Middle frontal gyrus (tissue), 1 donor: ENCODE data around the gene DCAF8L1.
"Not testable (repeated sequence)": the region's sequence is repeated elsewhere in the genome, so short reads cannot be mapped to it uniquely, and the experiment has no call there.

Source experiments
- DNase-seq: peaks from one replicate; pipeline ENCODE4 v3.0.0-alpha.2; 2015; ENCODE audit warnings: low spot score; ENCODE audit errors: extremely low spot score

DCAF8L1 gene

DNA sequence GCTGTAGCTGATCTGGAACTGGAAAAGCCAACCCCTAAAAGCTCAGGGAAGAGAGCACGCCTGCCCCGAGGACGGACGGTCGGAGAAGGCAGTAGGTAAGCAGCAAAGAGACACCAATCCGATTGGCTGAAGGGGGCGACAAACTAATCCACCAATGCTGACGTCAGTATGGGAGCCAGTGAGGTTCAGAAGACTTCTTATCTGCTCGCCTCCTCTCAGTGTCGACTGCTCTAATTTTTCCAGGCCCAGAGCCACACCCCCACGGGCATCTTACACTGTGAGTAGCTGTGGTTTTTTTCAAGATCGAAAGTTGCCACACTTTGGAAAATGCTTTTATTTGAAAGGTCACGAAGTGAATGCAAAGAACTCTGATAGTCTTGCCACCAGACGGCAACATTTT is at the start of gene DCAF8L1:
Gene DCAF8L1, minus strand, starts transcription at position 101 of the 400 bp plus-strand sequence. CDS start 115 bp downstream, outside the sequence.
- no peak for DNase-seq

DNA sequence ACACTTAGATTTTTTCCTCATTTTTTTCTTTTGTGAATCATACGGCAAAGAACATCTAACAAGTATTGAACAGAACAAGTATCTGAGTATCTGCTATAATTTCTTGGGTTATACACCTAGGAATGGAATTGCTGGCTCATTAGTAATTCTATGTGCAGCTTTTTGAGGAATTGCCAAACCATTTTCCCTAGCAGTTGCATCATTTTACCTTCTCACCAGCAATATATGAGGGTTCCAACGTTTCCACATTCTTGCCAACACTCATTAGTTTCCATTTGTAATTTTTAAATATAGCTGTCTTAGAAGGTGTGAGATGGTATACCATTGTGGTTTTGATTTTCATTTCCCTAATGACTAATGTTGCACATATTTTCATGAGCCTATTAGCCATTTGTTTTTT is 41.1 kb upstream of the DCAF8L1 start:
- DNase-seq: no peak

DNA sequence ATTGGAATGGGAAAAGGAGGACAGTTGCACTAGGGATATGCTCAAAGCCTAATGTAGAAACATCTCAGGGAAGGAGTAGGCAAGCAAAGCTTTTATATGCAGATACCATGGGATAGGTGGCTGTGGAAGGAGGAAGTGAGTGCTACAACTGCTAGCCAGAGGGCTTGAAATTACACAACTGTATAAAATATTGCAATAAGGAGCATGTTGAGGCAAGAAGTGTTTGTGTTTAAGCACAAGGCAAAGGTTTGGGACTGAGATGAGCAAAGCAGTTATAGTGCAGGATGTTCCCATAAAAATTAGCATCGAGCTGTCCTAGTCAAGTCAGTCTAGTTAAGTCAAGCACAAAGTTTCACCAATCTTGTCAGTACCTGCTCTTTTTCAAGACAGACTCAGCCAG is 35.6 kb upstream of the DCAF8L1 start:
- no peak for DNase-seq

DNA sequence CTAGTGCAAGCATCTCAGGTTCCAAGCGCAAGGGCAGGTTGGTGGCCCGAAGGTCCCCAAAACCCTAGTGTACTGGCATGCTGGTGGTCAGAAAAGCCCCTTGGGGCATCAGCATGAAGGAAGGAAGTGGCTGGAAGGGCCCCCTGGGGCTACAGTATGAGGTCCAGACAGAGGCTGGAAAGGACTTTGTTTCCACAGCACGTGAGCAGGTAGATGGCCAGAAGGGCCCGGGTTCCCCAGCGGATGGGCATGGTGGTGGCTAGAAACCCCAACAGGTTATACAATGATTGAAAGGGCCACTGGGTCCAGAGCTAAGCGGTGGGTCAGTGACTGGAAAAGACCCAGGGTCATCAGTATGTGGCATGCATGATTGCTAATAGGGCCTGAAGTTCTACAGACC is 34.7 kb upstream of the DCAF8L1 start:
- no peak for DNase-seq

DNA sequence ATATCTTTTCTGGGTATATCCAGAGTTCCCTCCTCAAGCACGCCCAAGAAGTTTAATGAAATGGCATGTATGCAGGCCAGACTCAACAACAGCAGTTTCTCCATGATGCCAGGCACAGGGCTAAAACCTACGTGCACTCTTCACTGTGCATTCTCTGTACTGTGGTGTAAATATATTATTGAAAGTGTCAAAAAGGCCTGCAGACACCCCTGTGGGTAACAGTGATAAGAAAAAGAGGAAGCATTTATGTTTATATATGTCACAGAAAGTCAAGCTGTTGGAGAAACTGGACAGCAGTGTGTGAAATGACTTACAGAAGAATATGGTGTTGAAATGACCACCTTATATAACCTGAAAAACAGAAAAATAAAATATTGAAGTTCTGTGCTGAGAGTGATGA is 29.6 kb upstream of the DCAF8L1 start:
- no peak for DNase-seq

DNA sequence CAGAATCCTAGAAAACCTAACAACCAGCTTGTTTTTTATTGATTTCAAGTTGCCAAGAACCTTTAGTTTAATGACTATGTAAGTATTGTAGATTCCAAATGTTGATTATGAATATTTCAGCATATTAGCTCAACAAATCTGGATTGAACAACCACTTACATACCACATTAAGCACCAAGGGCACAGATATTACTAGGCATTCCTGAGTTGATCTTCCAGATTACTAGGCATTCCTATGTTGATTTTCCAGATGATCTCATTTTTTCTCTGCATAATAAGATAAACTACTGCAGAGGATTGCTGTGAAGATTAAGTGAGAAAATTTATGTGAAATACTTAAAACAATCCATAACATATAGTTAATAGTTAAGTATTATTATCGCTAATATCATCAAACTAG is 17.4 kb upstream of the DCAF8L1 start:
- DNase-seq: no peak

DNA sequence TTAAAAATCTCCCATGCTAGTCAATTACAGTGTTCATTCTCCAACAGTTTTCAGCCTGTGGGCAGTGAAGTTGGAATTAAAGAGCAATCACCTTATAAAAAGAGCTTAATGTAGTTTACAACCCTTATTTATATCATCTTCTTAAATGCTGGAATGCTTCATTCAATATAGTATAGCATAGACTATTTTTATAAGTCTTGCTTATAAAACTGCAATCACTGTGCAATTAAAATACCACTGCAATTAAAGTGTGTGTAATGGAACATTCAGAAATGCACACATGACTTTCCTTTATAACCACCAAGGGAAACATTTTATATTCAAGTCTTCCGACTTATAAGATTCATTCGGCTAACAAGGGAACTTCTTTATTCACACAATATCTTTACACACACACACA is 16.4 kb upstream of the DCAF8L1 start:
- DNase-seq: no peak

DNA sequence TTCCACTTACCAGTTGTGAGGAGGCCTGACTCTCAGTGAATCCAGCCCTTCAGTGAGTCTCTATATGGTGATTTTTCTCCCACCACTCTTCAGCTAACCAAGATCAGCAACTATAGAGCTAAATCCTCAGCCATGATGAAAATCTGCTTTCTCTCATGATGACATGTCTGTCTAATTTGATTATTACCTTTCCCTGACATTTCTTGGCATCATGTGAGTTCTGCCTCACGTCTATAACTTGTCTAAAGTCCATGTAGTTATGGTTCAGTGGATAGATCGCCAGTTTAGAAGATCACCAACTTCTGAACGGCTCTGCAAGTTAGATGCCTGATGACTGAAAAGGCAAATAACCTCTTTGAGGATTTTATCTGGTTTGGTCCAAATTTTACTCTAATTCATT is 14.9 kb upstream of the DCAF8L1 start:
- no peak for DNase-seq

DNA sequence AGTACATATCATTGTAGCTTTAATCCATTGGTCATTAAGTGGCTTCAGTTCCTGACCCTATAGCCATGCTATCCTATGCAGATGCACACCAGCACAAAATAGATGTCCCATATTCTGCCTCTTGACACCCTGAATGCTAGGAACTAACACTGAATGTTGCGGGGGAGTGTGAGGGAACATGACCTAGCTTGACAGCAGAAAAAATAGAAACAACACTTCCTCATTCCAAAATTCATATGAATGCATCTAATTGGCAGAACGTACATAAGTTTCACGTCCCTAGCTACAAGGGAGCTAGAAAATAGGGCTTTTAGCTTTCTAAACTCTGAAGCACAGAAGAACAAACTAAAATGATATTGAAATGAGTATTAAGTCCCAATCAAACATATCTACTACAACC is 14.4 kb upstream of the DCAF8L1 start:
- DNase-seq: no peak

DNA sequence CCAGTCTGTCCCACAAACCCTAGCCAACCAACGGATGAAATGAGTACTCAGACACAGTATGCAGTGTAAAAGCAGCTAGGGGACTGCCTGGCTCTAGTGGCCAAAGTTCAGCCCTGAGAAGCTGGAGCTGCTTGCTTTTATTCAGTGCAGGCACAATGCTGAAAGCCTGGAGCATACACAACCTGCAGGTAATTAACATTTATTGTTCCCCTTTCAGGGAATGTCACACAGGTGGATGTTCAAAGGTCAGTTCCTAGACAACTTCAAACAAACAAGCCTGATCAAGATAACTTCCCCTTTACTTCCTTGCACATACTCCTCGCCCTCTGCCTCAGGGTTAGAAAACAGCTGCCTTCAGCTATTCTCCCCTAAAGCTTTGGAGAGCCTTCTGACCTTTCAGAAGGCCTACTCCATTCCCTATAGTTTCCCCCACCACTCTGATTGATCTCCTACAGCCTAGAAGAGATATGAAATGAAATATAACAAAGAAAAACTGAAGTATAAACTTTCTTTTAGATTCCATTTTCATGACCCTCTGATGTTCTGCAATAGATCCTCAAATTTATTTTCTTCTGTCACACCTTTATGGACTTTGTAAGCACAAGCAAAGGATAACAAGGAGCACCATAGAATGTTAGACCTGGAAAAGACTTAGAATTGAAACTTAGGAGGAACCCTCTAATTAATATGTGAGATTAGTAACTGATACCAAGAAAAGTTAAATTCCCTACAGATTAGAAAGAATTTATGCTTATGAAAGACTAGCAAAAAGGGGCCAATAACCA is 6.8 kb upstream of the DCAF8L1 start:
- DNase-seq: no peak

DNA sequence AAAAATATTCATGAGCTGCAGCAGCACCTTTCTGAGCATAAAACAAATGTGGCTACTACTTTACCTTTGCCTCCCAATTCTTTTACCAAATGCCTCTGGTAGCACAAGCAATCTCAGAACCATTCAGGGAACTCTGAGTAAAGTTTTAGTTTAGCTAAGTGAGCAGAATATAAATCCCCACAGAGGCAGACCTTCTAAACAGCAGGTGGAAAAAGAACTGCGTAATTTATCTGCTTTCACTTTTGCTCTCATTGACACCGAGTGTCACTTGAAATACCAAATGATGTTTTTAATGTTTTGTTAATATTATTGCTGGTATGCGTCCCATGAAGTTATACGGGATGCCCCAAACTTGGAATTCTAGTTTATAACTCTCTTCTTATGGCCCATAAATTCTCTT is 4.3 kb downstream of the DCAF8L1 start:
- not testable (repeated sequence) for DNase-seq

DNA sequence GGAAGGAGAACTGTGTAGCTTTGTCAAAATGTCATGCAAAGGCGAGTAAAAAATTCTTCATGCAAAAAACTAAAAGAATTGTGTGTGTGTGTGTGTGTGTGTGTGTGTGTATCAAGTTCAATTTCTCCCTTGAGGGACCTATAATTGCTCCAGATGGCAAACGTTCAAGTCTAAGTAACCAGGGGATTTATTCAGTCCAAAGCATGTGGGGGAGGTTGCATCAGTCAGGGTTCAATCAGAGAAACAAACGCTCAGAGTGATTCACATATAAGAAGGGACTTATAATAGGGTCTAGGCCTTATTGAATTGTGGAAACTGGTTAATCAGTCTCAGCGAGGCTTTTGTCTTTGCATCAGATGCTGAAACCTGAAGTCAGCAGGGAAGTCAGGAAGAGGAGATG is 5.0 kb downstream of the DCAF8L1 start:
- no peak for DNase-seq

DNA sequence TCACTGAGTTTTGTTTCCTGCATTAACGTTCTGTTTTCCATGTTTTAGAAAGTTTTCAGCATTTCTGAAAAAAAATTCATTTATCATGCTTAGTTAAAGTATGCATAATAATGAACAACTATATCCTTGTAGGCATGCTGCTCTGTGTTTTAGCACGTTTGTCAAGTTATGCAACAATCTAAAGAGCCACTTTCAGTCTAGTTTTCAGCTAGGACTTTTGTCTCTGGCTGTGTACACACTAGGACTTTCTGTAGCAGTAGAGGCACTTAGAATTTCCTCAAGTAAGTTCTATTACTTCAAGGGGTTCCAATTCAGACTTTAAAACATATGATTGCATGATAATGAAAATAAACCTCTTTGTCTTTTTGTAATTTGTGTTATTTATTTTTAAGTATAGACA is 12.4 kb downstream of the DCAF8L1 start:
- DNase-seq: no peak

DNA sequence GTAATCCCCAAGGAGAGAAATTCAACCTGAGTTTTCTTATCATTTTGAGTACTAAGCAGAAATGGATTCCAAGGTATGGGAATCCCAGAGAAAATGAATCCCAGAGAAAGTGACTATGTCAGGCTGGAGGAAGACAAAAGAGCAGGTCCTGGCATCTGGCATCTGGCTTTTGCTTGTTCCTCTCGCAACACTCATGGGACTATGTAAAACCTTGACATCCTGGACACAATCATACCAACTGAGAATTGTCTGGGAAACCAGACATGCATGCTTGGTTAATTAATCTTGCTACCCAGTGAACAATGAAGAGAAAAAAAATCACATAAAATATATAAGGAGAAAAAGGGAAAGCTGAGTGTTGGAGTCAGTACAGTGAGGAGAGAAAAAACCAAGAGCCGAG is 12.9 kb downstream of the DCAF8L1 start:
- no peak for DNase-seq

DNA sequence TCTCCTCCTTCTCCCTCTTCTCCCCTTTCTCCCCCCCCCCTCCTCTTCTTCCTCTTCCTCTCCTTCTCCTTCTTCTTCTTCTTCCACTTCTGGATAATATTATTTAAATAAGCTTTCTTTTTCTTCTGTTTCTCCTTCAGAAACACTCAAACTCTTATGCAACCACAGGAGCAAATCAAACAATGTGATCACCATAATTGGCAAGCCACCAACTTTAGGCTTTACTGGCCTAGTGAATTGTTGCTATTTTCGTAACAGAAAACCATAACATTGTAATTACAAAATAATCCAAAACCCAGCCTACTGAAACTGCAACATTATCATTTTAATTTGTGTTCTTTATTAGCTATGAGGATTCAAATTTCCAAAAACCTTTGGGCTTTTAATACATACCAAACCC is 14.3 kb downstream of the DCAF8L1 start:
- DNase-seq: no peak

DNA sequence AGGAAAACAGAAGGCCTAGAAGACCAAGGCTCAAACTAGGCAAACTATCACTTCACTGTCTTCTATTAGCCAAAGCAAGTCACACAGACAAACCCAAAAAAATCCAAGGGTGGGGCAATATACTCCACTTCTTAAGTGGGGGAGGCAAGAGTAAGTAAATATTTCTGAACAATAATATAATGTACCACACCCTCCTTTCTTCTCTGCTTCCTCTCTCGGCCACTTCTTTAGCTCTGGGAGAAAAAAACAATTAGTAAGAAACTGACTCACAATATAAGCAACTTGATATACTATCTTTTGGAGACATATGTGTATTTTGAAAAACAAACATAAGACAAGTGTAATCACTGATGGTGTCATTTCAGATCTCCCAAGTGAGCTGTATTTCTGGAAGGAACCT is 14.8 kb downstream of the DCAF8L1 start:
- no peak for DNase-seq

DNA sequence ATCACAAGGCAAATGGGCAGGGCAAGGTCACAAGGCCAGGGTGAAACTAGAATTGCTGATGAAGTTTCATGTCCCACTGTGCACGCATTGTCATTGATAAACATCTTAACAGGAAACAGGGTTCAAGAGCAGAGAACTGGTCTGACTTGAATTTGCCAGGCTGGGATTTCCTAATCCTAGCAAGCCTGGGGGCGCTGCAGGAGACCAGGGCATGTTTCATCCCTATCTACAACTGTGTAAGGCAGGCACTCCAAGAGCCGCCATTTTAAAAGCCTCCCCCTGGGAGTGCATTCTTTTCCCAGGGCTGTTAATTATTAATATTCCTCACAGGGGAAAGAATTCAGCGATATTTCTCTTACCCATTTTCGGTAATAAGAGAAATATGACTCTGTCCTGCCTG is 15.9 kb downstream of the DCAF8L1 start:
- not testable (repeated sequence) for DNase-seq

DNA sequence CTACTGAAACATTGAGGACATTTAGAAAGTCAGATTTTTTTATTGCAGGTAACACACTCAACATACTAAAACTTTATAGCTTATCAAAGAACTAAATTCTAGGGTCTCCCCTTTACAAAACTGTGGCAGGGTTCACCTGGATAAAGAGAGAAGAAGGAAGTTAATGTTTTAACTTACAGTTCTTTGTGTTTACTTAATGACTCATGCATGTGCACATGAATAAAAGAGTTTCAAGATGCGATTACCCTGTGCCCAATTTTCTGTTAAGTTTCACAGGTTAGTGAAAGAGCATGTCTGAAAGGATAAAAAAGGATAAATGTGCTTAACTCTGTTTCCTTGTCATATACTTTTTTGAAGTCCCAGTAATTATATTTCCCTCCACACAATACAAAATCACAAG is 16.8 kb downstream of the DCAF8L1 start:
- DNase-seq: no peak

DNA sequence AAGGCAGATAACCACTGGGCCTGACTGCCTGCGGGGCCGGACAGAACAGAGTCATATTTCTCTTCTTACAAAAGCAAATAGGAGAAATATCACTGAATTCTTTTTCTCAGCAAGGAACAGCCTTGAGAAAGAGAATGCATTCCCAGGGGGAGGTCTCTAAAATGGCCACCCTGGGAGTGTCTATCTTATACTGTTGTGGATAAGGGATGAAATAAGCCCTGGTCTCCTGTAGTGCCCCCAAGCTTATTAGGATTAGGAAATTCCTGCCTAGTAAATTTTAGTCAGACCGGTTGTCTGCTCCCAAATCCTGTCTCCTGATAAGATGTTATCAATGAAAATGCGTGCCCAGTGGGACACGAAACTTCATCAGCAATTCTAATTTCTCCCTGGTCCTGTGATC is 20.8 kb downstream of the DCAF8L1 start:
- DNase-seq: not testable (repeated sequence)

DNA sequence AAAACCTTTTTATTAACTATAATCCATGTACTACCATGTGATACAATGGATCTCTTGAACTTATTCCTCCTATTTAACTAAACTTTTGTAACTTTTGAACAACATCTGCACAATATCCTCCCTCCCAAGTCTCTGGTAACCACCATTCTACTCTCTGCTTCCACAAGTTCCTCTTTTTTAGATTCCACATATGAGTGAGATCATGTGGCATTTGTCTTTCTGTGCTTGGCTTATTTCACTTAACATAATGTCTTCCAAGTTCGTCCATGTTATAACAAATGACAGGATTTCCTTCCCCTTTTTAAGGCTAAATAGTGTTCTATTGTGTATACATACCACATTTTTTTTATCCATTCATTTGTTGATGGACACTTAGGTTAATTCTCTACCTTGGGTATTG is 28.1 kb downstream of the DCAF8L1 start:
- no peak for DNase-seq

DNA sequence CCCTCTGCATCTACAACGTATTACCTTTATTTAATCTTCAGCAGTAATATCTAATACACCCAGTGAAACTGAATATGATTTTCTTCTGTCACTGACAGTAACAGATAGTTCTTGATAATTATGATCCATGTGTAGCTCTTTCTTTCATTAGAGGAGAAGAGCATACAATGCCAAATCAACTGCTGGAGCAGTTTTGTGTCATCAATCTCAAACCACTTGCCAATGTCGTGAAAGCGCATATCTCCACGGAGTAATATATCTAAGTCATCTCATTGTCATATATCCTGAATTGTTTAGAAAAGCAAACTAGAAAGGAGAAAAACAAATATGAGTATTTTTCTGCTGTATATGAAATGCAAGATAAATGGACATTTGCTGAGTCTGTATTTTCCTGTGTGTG is 47.9 kb downstream of the DCAF8L1 start:
- DNase-seq: no peak
